ENCODE data around the gene PRKCA.

Gene PRKCA

GRCh38 chr17:66406701-66407644 is 104.6 kb downstream of the PRKCA start:
- Mint-ChIP-seq H3K9me3 (ENCODE audit: low read depth) (no peaks in the 10 kb centered on the region), H3K4me1 (ENCODE audit: low read depth) (peaks cover 84% of the 10 kb centered on the region), H3K27ac (peak overlapping the region; percentile 87), H3K4me3 (peak overlapping the region; percentile 83), H3K36me3 (peaks cover 4% of the 10 kb centered on the region), H3K27me3 (no peaks in the 10 kb centered on the region)

DNA sequence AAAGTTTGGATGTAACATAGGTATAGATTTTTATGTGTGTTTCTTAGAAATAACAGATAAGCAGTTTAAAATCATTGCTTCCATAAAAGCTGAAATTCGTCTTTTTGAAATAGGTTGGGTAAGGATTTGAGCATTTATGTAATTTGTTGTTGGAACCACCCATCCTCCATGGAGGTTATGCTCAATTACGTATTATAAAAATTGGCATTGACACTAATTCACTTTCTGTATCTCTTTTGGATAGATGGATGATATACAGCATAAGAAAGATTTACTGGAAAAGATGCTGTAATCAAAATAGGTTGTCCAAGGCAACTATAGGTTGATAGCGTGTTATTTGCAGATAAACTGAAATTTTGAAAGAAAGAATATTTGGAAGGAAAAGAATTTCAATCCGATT is 105.5 kb downstream of the PRKCA start:
- Mint-ChIP-seq H3K36me3 (peaks cover 5% of the 10 kb centered on the region), H3K4me1 (ENCODE audit: low read depth) (peaks cover 83% of the 10 kb centered on the region), H3K9me3 (ENCODE audit: low read depth) (no peaks in the 10 kb centered on the region), H3K4me3 (no peak overlapping the region), H3K27me3 (no peaks in the 10 kb centered on the region), H3K27ac (peak overlapping the region; percentile 87)

DNA sequence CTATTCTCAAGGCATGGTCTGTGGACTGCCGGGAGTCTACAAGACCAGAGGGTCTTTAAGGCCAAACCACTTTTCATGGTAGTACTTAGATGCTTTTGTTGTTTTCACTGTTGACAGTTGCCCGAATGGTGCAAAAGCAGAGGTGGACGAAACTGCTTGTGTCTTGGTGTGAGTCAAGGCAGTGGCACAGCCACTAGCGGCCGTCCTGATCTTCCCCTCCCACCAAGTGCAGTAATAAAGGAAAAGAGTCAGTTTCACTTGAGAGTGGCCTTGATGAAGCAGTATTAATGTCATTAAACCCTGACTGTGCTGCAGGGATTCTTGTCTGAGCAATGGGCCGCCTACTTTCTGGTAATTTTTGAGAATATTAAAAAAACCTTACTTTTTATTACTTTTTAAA is 109.1 kb downstream of the PRKCA start:
- Mint-ChIP-seq H3K4me3 (no peak overlapping the region), H3K27me3 (no peaks in the 10 kb centered on the region), H3K9me3 (ENCODE audit: low read depth) (no peaks in the 10 kb centered on the region), H3K4me1 (ENCODE audit: low read depth) (peaks cover 83% of the 10 kb centered on the region), H3K27ac (no peak overlapping the region), H3K36me3 (peaks cover 9% of the 10 kb centered on the region)

DNA sequence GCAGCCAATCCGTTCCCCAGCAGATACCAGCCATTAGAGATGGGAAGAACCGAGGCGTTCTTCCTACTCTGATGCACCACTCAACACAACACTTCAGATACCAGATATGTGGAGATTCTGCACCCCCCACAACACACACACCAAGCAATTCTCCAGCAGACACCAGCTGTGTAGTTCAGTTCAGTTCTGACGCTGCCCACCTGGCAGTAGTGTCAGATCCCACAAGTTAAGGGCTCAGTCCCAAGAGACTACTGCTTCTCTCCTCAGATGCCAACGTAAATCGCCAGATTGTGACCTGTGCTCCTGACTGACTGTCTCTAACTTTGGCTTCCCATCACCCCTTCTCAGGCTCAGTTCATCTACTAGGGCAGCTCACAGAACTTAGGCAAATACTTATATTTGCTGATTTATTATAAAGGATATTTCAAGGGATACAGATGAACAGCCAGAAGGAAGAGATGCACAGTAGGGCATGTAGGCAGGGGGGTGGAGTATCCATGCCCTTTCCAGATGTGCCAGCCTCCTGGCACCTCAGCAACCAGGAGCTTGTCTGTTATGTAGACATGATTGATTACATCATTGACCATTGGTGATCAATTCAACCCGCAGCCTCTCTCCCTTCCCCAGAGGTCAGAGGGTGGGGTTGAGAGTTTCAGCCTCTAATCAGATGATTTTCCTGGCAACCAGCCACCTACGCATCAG is 110.6 kb downstream of the PRKCA start:
- Mint-ChIP-seq H3K36me3 (peaks cover 9% of the 10 kb centered on the region), H3K27me3 (no peaks in the 10 kb centered on the region), H3K9me3 (ENCODE audit: low read depth) (no peaks in the 10 kb centered on the region), H3K4me3 (peak overlapping the region; percentile 12), H3K4me1 (ENCODE audit: low read depth) (peaks cover 81% of the 10 kb centered on the region), H3K27ac (peak overlapping the region; percentile 52)

GRCh38 chr17:66413559-66414520 is 111.4 kb downstream of the PRKCA start:
- peaks cover 76% of the 10 kb centered on the region for H3K4me1 Mint-ChIP-seq (ENCODE audit: low read depth)
- H3K27me3 Mint-ChIP-seq: no peaks in the 10 kb centered on the region
- H3K4me3 Mint-ChIP-seq: no peak overlapping the region
- H3K27ac Mint-ChIP-seq: peak overlapping the region; percentile 89
- H3K36me3 Mint-ChIP-seq: peaks cover 7% of the 10 kb centered on the region
- H3K9me3 Mint-ChIP-seq (ENCODE audit: low read depth): no peaks in the 10 kb centered on the region

DNA sequence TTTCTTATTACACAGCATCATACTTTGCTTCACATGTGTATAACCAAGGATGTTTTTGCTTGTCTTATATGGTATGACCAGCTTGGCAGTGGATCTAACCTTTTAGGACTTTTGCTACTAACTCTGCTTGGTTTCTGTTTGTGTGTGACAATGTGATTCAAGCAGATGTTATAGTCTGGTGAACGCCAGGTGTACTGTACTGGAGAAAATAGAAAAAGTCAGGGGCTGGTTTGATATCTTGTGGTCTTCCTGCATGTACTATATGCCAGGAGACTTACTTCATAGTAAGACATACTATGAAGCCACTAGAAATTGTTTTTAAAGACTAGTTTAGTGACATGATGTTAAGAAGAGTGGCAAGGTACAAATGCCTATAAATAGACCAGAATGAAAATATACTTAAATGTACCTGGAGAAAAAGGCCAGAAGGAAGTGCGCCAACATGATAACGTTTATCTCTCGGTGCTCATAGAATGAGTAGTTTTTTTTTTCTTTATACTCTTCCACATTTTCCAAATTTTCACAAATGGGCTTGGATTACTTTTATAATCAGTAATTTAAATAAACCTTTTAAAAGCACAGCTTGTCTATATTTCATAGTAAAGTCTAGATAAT is 112.3 kb downstream of the PRKCA start:
- peaks cover 7% of the 10 kb centered on the region for H3K36me3 Mint-ChIP-seq
- H3K4me1 Mint-ChIP-seq (ENCODE audit: low read depth): peaks cover 75% of the 10 kb centered on the region
- H3K27me3 Mint-ChIP-seq: no peaks in the 10 kb centered on the region
- H3K27ac Mint-ChIP-seq: peak overlapping the region; percentile 89
- H3K9me3 Mint-ChIP-seq (ENCODE audit: low read depth): no peaks in the 10 kb centered on the region
- peak overlapping the region; percentile 45 for H3K4me3 Mint-ChIP-seq

GRCh38 chr17:66415366-66416206 is 113.2 kb downstream of the PRKCA start:
- H3K36me3 Mint-ChIP-seq: peaks cover 7% of the 10 kb centered on the region
- H3K4me1 Mint-ChIP-seq (ENCODE audit: low read depth): peaks cover 74% of the 10 kb centered on the region
- H3K27me3 Mint-ChIP-seq: no peaks in the 10 kb centered on the region
- peak overlapping the region; percentile 35 for H3K4me3 Mint-ChIP-seq
- no peaks in the 10 kb centered on the region for H3K9me3 Mint-ChIP-seq (ENCODE audit: low read depth)
- peak overlapping the region; percentile 89 for H3K27ac Mint-ChIP-seq

DNA sequence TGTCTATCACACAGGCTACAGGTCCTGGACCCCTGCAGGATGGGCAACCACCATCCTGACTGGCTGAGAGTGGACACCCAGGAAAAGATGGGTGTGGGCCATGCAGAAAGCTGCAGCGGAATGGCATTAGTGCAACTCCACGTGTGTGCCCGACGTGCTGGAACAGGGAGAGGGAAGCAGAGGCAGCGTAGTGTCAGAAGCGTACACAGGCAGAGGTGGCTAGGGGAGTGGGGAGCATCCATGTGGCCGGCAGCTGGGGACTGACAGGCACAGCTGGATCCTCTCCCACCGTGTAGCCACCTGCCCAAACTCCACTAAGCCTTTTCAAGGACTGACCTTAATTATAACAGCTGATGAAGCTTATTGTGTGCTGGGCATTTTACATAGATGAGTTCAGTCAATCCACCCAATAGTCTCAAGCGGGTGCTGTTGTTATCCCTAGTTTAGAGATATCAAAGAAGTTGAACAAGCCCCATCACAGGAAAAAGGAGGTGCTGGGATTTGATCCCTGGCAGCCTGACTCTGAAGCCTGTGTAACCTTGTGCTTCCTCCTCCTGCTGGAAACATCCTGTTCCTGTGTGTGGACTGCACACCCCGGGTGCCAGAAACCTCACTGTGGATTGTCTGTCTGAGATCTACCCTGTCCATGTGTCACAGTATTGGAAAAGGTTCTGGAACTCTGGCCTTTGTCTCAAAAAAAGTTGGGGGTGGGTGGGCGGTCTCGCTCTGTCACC is 114.0 kb downstream of the PRKCA start:
- no peak overlapping the region for H3K4me3 Mint-ChIP-seq
- H3K36me3 Mint-ChIP-seq: peaks cover 9% of the 10 kb centered on the region
- H3K27me3 Mint-ChIP-seq: no peaks in the 10 kb centered on the region
- H3K9me3 Mint-ChIP-seq (ENCODE audit: low read depth): no peaks in the 10 kb centered on the region
- peaks cover 75% of the 10 kb centered on the region for H3K4me1 Mint-ChIP-seq (ENCODE audit: low read depth)
- no peak overlapping the region for H3K27ac Mint-ChIP-seq

DNA sequence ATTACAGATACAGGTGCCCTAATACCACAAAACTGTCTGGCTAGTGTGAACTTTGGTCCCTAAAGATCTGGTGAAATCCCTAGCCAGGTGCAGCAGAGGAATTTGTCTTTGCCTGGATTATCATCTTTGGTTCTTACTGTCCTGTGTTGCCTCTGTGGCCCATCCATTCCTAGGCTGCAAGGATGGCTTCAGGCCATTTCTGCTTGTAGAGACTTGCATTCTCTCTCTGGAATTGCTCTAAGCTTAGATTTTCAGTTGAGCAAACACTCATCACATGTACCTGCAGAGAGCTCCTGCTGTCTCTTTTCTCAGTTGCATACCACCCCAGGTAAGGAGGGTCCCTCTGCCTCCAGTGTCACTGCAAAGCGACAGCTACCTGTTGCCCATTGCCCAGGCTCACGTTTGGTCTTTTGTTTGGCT is 114.9 kb downstream of the PRKCA start:
- peak overlapping the region; percentile 61 for H3K27ac Mint-ChIP-seq
- no peaks in the 10 kb centered on the region for H3K9me3 Mint-ChIP-seq (ENCODE audit: low read depth)
- H3K36me3 Mint-ChIP-seq: peaks cover 9% of the 10 kb centered on the region
- H3K4me3 Mint-ChIP-seq: no peak overlapping the region
- H3K27me3 Mint-ChIP-seq: no peaks in the 10 kb centered on the region
- peaks cover 78% of the 10 kb centered on the region for H3K4me1 Mint-ChIP-seq (ENCODE audit: low read depth)

GRCh38 chr17:66420961-66421371 is 118.6 kb downstream of the PRKCA start:
- H3K27me3 Mint-ChIP-seq: no peaks in the 10 kb centered on the region
- peaks cover 10% of the 10 kb centered on the region for H3K36me3 Mint-ChIP-seq
- H3K27ac Mint-ChIP-seq: peak overlapping the region; percentile 12
- H3K4me3 Mint-ChIP-seq: no peak overlapping the region
- peaks cover 73% of the 10 kb centered on the region for H3K4me1 Mint-ChIP-seq (ENCODE audit: low read depth)
- no peaks in the 10 kb centered on the region for H3K9me3 Mint-ChIP-seq (ENCODE audit: low read depth)

DNA sequence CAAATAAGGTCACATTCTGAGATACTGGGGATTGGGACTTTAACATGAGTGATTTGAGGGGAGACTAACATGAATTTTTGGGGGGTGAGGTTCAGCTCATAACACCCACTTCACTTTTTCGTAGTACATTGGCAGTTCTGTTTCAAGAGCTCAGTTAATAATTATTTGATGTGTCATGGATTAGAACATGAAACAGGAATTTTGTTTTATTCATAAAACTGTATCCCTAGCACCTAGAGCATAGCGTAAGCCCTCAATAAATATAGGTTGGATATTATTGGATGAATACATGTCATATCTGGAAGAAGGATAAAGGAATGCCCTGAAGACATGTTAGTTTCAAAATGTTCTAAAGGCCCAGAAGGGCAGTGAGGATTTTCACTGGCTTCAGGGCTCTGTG is 119.8 kb downstream of the PRKCA start:
- H3K27me3 Mint-ChIP-seq: no peaks in the 10 kb centered on the region
- no peak overlapping the region for H3K27ac Mint-ChIP-seq
- H3K4me1 Mint-ChIP-seq (ENCODE audit: low read depth): peaks cover 71% of the 10 kb centered on the region
- H3K9me3 Mint-ChIP-seq (ENCODE audit: low read depth): no peaks in the 10 kb centered on the region
- H3K4me3 Mint-ChIP-seq: no peak overlapping the region
- H3K36me3 Mint-ChIP-seq: peaks cover 10% of the 10 kb centered on the region

DNA sequence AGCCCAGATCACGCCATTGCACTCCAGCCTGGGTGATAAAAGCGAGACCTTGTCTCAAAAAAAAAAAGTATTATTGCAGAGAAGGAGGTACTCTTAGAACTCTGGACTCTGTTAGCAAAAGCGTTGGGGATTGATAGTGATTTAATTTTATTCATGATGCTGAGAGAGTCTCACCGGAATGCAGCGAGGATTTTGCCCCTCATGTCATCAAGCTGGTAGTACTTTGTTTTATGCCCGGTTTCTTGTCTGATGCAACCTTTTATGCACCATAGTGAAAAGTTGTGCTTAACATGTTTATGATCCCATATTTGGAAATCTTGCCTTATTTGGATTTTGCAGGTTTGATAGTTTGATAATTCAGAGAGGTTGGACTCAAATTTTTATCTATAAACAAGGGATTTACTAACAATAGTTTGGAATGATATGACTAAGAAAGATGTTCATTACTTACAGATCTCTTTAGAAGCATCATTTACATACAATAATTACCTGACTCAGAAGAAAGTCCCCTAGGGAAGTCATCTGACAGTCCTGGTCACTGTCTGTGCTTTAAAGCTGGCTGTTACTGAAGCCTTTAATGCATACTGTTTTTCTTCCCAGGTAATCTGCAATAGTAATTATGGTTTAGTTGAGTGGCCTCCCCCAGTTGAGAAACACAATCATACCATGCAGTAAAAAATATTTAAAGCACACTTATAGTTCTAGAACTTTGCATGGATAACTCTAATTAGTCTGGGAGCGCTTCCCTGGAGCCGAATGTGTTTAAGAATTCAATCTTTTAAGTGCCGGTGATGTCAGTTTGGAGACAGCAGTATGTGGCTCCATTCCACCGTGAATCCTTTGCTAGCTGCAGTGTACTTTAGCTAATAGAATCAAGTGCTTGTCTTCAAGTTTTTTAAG is 120.9 kb downstream of the PRKCA start:
- H3K9me3 Mint-ChIP-seq (ENCODE audit: low read depth): no peaks in the 10 kb centered on the region
- peak overlapping the region; percentile 69 for H3K27ac Mint-ChIP-seq
- H3K36me3 Mint-ChIP-seq: peaks cover 14% of the 10 kb centered on the region
- H3K27me3 Mint-ChIP-seq: no peaks in the 10 kb centered on the region
- peaks cover 71% of the 10 kb centered on the region for H3K4me1 Mint-ChIP-seq (ENCODE audit: low read depth)
- H3K4me3 Mint-ChIP-seq: no peak overlapping the region
